Kasumi-1 (cell line): ENCODE results near the gene CBFA2T2.

ENCODE experiments used
- DNase-seq, 2 experiments: peaks; one replicate each; lab custom pipeline; 2025; lab: John Stamatoyannopoulos, UW

CBFA2T2 gene

GRCh38 chr20:33667676-33668465, 178.0 kb downstream of the CBFA2T2 start:
- peak; percentile 21 to 41 for DNase-seq

GRCh38 chr20:33668466-33669155, 178.7 kb downstream of the CBFA2T2 start:
- no peak for DNase-seq

GRCh38 chr20:33669224-33669623, 179.3 kb downstream of the CBFA2T2 start:
- DNase-seq, result no peak

- DNase-seq, result no peak
Measured at GRCh38 chr20:33669873-33670640, 180.2 kb downstream of the CBFA2T2 start.

- no peak for DNase-seq
Measured at GRCh38 chr20:33670715-33671499, 181.0 kb downstream of the CBFA2T2 start.

- DNase-seq, result no peak
Measured at GRCh38 chr20:33671573-33672288, 181.8 kb downstream of the CBFA2T2 start.

GRCh38 chr20:33672426-33673113, 182.7 kb downstream of the CBFA2T2 start:
- DNase-seq, result no peak

GRCh38 chr20:33673114-33673409, 183.2 kb downstream of the CBFA2T2 start:
- DNase-seq, result no peak

GRCh38 chr20:33673410-33674293, 183.8 kb downstream of the CBFA2T2 start:
- peak; percentile 14 to 27 for DNase-seq

- DNase-seq, result peak in 1 of 2 experiments; percentile 31
Measured at GRCh38 chr20:33674294-33675135, 184.6 kb downstream of the CBFA2T2 start, which contains the start of gene NECAB3. NECAB3 (minus strand) TSS chr20:33674428; CDS start chr20:33674352, 76 bp downstream.

GRCh38 chr20:33675136-33675959, 185.5 kb downstream of the CBFA2T2 start:
- DNase-seq, result no peak

- DNase-seq, result no peak
Measured at GRCh38 chr20:33676121-33676520, 186.2 kb downstream of the CBFA2T2 start.

GRCh38 chr20:33676652-33677645, 187.1 kb downstream of the CBFA2T2 start:
- DNase-seq, result no peak

- DNase-seq, result no peak
Measured at GRCh38 chr20:33677991-33678702, 188.3 kb downstream of the CBFA2T2 start.

- DNase-seq, result no peak
Measured at GRCh38 chr20:33679758-33680485, 190.0 kb downstream of the CBFA2T2 start.
